ENCODE results near the gene SLC5A5.
A peak's percentile ranks its signal among the peaks of the same experiment; 100 is the strongest.
"Not testable (repeated sequence)": the region's sequence is repeated elsewhere in the genome, so short reads cannot be mapped to it uniquely, and the experiment has no call there.

The SLC5A5 gene

DNA sequence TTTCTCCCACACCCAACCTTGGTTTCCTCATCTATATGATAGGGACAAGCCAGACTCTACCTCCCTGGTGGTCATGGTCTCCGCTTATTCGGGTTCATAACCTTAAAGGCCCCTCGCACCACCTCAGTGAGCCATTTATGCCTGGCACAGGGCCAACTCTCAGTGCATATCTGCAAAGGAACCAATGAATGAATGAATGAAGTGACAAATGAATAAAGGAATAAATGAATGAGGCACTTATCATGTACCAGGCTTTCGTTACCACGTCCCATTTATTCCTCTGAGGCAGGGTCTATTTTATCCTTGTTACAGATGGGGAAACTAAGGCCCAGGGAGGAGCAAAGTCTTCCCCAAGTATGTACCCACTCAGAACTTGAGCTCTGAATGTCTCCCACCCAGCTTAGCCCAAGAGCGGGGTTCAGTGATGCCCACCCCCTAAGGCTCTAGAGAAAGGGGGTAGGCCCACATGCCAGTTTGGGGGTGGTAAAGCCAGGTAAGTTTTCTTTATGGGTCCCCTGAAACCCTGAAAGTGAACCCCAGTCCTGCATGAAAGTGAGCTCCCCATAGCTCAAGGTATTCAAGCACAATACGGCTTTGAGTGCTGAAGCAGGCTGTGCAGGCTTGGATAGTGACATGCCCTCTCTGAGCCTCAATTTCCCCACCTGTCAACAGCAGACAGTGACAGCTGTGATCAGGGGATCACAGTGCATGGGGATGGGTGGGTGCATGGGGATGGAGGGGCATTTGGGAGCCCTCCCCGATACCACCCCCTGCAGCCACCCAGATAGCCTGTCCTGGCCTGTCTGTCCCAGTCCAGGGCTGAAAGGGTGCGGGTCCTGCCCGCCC is 490 bp upstream of the SLC5A5 start:
- DNase-seq (ENCODE audit: low read depth) = no peak

DNA sequence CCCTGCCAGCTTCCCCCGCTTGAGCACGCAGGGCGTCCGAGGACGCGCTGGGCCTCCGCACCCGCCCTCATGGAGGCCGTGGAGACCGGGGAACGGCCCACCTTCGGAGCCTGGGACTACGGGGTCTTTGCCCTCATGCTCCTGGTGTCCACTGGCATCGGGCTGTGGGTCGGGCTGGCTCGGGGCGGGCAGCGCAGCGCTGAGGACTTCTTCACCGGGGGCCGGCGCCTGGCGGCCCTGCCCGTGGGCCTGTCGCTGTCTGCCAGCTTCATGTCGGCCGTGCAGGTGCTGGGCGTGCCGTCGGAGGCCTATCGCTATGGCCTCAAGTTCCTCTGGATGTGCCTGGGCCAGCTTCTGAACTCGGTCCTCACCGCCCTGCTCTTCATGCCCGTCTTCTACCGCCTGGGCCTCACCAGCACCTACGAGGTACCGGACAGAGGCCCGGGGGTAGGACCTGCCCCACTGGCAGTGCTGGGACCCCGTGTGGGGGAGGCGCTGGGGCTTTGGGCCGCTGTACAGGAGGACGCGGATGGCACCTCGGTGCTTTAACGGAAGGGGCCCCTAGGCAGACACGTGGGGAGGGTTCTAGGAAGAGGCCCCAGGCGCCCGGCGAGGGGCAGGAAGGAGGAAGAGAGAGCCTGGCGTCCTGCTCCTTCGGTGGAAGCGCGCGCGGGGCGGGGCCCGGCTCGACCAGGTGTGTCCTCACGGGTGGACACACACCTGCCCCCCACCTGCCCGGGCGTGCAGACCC is 681 bp downstream of the SLC5A5 start:
- no peak for DNase-seq (ENCODE audit: low read depth)

GRCh38 chr19:17873786-17874757 is 2.3 kb downstream of the SLC5A5 start:
- peak; percentile 39 for DNase-seq (ENCODE audit: low read depth)

DNA sequence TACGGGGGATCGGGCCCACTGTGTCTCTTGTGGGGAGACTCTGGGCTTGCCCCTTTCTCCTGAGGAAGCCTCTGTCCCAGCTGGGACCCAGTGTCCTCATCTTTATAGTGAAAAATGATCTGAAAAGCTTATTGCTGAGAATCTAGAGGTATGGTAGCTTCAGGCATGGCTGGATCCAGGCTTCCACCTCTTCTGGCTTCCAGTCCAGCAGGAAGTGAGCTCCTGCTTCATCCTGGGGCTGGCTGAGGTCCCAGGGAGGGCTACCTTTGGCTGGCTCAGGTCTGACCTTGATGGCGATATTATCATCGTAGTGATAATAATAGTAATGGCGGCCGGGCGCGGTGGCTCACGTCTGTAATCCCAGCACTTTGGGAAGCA is 3.0 kb downstream of the SLC5A5 start:
- DNase-seq (ENCODE audit: low read depth) = no peak

- no peak for DNase-seq (ENCODE audit: low read depth)
These were observed 6.0 kb downstream of the SLC5A5 start for GRCh38 chr19:17877696-17878095.

DNA sequence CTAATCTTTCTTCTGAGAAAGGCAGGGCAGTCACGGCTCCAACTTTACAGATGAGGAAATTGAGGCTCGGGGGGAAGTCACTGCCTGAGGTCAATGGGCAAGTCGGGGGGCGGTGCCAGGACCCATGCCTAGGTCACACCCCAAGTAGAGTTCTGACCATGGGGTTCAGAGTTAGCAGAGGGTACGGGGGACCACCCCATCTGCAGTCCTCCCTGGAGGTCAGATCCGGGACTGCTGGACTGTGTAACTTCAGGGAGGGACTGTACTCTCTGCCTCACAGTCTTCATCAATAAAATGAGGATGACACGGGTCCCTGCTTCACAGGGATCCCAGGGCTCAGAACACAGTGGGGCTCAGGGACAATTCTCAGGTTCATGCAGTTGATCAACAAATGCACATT is 7.7 kb downstream of the SLC5A5 start:
- DNase-seq (ENCODE audit: low read depth) = no peak

DNA sequence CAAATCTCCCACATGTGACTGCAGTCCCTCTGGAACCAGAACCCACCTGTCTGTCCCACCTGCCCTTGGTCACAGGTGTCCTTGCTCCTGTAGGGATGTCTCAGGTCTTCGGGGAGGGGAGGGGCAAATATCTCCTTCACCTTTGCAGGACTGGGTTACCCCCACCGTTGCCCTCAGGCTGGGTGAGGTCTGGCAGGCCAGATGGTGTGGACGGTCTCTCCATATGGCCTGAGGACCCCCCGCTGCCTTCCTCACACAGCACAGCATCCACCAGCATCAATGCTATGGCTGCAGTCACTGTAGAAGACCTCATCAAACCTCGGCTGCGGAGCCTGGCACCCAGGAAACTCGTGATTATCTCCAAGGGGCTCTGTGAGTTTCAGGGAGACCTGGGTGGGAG is 10.0 kb downstream of the SLC5A5 start:
- DNase-seq (ENCODE audit: low read depth) = no peak

- no peak for DNase-seq (ENCODE audit: low read depth)
These were observed 12.1 kb downstream of the SLC5A5 start for GRCh38 chr19:17883627-17884410.

- no peak for DNase-seq (ENCODE audit: low read depth)
These were observed 14.8 kb downstream of the SLC5A5 start for GRCh38 chr19:17886515-17886914.

DNA sequence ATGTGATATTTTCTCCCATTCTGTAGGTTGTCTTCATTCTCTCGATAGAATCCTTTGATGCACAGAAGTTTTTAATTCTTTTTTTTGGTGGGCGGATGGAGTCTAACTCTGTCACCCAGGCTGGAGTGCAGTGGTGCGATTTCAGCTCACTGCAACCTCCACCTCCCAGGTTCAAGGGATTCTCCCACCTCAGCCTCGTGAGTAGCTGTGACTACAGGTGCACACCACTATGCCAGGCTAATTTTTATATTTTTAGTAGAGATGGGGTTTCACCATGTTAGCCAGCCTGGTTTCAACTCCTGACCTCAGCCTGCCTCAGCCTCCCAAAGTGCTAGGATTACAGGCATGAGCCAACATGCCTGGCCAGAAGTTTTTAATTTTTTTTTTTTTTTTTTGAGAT is 15.5 kb downstream of the SLC5A5 start:
- DNase-seq (ENCODE audit: low read depth) = not testable (repeated sequence)

DNA sequence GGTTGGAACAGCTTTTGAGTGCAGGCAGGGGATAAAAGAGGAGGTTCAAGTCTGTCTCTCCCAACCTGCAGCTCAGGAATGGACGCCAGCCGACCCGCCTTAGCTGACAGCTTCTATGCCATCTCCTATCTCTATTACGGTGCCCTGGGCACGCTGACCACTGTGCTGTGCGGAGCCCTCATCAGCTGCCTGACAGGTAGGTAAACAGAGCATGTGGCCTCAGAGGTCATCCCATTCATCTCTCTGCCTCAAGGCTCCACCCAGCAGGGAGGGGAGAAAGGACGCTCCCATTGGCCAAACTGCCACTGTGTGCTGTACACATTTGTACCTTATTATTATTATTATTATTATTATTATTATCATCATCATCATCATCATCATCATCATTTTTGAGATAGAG is 16.5 kb downstream of the SLC5A5 start:
- DNase-seq (ENCODE audit: low read depth) = no peak

GRCh38 chr19:17889609-17890214 is 18.0 kb downstream of the SLC5A5 start:
- DNase-seq (ENCODE audit: low read depth) = no peak

DNA sequence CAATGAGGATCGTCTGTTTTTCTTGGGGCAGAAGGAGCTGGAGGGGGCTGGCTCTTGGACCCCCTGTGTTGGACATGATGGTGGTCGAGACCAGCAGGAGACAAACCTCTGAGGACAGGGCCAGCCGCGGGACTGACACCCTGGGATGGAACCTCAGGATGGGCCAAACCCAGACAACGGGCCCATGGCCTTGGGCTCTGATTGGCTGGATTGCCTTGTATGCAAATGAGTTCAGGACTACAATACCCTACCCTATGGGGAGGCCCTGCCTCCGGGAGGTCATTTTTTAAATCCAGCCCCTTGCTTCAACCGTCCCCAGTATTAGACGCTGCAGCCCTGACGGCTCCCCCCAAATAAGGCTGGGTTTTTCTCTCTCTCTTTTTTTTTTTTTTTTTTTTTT is 22.0 kb downstream of the SLC5A5 start:
- no peak for DNase-seq (ENCODE audit: low read depth)

GRCh38 chr19:17902701-17903100 is 31.0 kb downstream of the SLC5A5 start:
- no peak for DNase-seq (ENCODE audit: low read depth)

DNA sequence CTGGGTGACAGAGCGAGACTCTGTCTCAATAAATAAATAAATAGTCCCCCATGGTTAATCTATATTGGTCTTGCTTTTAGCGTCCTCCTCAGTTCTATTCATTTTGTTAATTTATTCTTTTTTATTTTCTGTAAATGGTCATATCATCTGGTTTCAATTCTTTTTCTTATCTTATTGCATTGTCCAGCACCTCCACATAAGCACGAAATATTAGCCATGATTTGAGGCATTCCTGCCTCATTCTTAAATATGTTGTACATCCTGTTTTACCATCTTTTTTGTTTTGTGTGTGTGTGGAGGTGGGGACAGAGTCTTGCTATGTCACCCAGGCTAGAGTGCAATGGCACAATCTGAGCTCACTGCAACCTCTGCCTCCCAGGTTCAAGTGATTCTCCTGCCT is 36.5 kb downstream of the SLC5A5 start:
- DNase-seq (ENCODE audit: low read depth) = no peak

DNA sequence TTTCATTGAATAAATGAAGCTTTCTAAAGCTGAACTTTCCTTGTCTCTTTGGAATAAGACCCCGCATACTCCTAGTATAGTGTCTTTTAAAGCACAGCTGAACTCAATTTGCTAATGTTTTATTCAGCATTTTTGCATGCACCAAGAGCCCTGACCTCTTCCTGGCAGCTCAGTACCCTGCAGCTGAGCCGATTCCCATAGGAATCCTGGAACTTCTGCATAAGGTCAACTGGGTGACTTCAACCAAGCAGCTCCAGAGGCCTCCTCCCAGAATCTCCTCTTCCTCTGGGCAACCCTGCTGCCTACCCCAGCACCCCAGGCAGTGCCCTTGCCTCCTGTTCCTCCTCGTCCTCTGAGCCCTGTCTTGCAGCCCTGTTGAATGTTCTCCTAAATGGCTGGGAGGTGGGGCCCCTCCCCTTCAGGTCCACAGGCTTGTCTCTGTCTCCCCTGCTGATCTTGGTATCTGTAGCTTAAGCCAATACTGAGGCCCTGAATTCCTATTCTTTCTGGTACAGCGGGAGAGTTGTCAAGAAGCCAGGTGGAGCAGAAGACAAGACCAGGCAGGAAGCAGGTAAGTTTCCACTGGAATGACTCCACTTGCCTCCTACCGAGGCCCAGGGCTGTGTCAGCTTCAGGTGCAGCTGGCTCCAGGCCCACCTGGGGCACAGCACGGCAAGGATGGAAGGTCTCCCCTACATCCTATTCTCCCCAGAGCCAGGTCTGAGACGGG is 37.4 kb downstream of the SLC5A5 start:
- no peak for DNase-seq (ENCODE audit: low read depth)

DNA sequence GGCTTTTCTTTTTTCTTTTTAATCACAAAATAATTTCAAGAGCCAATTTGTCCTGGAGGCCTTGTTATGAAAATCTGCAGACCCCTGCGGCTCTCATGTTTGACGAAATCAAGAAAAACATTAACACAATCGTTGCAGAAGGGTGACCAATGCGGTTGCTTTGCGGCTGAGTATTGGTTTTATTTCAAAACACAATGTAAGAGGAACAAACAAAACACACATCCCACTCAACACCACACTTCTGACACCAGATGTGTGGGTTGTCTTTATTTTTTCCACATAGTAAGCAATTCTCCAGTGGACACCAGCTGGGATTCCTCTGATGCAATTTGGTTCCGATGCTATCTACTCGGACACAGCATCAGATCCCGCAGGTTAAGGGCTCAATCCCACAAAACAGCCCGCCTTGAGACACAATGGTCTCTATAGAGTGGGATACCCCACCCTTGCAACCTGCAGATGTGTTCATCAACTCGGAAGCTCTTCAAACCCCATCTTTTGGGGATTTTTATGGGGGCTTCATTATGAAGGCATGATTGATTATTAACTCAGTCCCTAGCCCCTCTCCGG is 39.1 kb downstream of the SLC5A5 start:
- DNase-seq (ENCODE audit: low read depth) = no peak

DNA sequence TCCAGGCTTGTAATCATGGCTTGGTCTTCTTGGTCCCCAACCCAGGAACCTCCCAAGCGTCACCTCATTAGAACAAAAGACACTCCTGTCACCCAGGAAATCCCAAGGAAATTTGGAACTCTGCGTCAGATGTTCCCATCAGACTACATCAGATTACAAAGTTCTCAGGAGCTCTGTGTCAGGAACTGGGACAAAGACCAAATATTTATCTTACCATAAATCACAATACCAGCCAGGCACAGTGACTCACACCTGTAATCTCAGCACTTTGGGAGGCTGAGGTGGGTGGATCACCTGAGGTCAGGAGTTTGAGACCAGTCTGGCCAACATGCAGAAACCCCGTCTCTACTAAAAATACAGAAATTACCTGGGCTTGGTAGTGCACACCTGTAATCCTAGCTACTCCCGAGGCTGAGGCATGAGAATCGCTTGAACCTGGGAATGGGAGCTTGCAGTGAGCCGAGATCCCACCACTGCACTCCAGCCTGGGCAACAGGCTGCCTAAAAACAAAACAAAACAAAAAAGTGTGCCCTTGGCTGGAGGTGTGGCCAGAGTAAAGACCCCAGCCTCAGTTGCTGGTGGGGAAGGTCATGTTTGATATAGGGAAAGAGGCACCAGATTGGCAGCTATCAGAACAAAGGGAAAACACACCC is 44.3 kb downstream of the SLC5A5 start:
- DNase-seq (ENCODE audit: low read depth) = no peak

GRCh38 chr19:17918151-17918550 is 46.4 kb downstream of the SLC5A5 start:
- DNase-seq (ENCODE audit: low read depth) = not testable (repeated sequence)

All from stimulated activated CD8-positive, alpha-beta memory T cell treated with anti-CD3 and anti-CD28 coated beads, Interleukin-12 subunit alpha, Interleukin-12 subunit beta, amount 100 ng/mL, for 4 hours (primary cell).